ENCODE results near the gene OR2M2. TPM values are rescaled to one million over a fixed set of nuclear protein-coding genes. Genes with fewer than 3 reads are reported as not detected.

The OR2M2 gene
- total RNA-seq, result not detected

DNA sequence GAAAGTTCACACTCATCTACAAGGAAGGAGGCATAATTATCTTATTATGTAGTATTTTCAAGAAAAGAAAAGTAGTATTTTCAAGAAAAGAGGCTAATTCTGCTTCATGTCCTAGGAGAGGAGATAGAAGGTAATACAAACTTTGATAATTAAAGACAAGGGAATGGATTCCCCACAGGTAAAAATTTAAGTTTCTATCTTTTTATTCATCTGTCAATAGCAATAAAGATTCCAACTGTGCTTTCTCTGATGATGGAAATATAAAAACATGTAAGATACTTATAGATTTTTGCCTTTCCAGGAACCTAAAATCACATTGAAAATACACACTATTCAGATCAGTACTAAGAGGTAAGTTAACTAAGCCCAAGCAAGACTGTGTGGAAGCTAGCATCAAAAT lies at the start of gene OR2M2:
TSS of gene OR2M2 (plus strand) at position 301 of the 400 bp plus-strand sequence. CDS start 5,165 bp downstream, outside the sequence.
- DNase-seq (ENCODE audit: low spot score in 2 of 2), result no peak
- H3K27me3 ChIP-seq, result no peaks in the 10 kb centered on the region
- no peak for TF ChIP-seq POLR2AphosphoS5 (IDR thresholded peaks at IDR 0.05)
- TF ChIP-seq, protein P1, sequence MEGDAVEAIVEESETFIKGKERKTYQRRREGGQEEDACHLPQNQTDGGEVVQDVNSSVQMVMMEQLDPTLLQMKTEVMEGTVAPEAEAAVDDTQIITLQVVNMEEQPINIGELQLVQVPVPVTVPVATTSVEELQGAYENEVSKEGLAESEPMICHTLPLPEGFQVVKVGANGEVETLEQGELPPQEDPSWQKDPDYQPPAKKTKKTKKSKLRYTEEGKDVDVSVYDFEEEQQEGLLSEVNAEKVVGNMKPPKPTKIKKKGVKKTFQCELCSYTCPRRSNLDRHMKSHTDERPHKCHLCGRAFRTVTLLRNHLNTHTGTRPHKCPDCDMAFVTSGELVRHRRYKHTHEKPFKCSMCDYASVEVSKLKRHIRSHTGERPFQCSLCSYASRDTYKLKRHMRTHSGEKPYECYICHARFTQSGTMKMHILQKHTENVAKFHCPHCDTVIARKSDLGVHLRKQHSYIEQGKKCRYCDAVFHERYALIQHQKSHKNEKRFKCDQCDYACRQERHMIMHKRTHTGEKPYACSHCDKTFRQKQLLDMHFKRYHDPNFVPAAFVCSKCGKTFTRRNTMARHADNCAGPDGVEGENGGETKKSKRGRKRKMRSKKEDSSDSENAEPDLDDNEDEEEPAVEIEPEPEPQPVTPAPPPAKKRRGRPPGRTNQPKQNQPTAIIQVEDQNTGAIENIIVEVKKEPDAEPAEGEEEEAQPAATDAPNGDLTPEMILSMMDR (IDR thresholded peaks at IDR 0.05), result no peak
- TF ChIP-seq POLR2A (IDR thresholded peaks at IDR 0.05), result no peak
- TF ChIP-seq EP300 (IDR thresholded peaks at IDR 0.05), result no peak
- no peak within 1 kb of the TSS for H3K27ac ChIP-seq
- H3K4me3 ChIP-seq, result no peak within 1 kb of the TSS
- no peaks in the 10 kb centered on the region for H3K4me1 ChIP-seq
- no peaks in the 10 kb centered on the region for H3K36me3 ChIP-seq
- no peaks in the 10 kb centered on the region for H3K9me3 ChIP-seq

DNA sequence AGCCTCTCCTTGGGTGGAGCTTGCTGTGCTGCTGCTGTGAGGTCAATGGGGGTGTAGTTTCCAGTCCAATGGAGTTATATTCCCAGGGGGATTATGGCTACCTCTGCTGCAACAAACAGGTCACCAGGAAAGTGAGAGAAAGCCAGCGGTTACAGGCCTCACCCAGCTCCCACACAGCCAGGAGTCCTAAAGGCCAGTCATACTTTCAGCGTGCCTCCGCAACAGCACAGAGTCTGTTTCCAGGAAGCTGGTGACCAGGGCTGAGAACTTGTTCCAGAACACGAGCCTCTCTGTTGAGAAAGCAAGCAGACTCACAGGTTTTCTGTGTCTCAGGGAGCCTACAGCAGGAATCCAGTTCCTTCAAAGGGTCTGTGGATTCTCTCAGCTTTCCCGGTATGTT lies 47.0 kb upstream of the OR2M2 start:
- WGBS, result 85% methylated on average over 5 of the region's 5 CpGs
- Histone ChIP-seq H3K27ac (no peak overlapping the region), H3K36me3 (no peaks in the 10 kb centered on the region), H3K27me3 (no peaks in the 10 kb centered on the region), H3K4me1 (no peaks in the 10 kb centered on the region), H3K9me3 (peaks cover 12% of the 10 kb centered on the region), H3K4me3 (no peak overlapping the region)
- DNase-seq (ENCODE audit: low spot score in 2 of 2), result no peak
- TF ChIP-seq POLR2A (IDR thresholded peaks at IDR 0.05) (no peak), POLR2AphosphoS5 (IDR thresholded peaks at IDR 0.05) (no peak)

GRCh38 chr1:248136811-248137210 lies 37.8 kb upstream of the OR2M2 start:
- TF ChIP-seq POLR2AphosphoS5 (IDR thresholded peaks at IDR 0.05) (no peak), EP300 (IDR thresholded peaks at IDR 0.05) (no peak), POLR2A (IDR thresholded peaks at IDR 0.05) (no peak)
- TF ChIP-seq, protein P1 (IDR thresholded peaks at IDR 0.05), result no peak
- 75% methylated on average over 21 of the region's 21 CpGs for WGBS
- H3K36me3 ChIP-seq, result no peaks in the 10 kb centered on the region
- H3K27me3 ChIP-seq, result no peaks in the 10 kb centered on the region
- no peak overlapping the region for H3K27ac ChIP-seq
- no peak overlapping the region for H3K4me3 ChIP-seq
- DNase-seq (ENCODE audit: low spot score in 2 of 2), result no peak
- peaks cover 7% of the 10 kb centered on the region for H3K9me3 ChIP-seq
- H3K4me1 ChIP-seq, result no peaks in the 10 kb centered on the region

GRCh38 chr1:248140846-248141245 lies 33.8 kb upstream of the OR2M2 start:
- no peak for DNase-seq (ENCODE audit: low spot score in 2 of 2)
- no peaks in the 10 kb centered on the region for H3K4me1 ChIP-seq
- no peaks in the 10 kb centered on the region for H3K27me3 ChIP-seq
- H3K4me3 ChIP-seq, result no peak overlapping the region
- no peak for TF ChIP-seq EP300 (IDR thresholded peaks at IDR 0.05)
- TF ChIP-seq POLR2AphosphoS5 (IDR thresholded peaks at IDR 0.05), result no peak
- TF ChIP-seq, protein P1 (IDR thresholded peaks at IDR 0.05), result no peak
- TF ChIP-seq POLR2A (IDR thresholded peaks at IDR 0.05), result no peak
- no peaks in the 10 kb centered on the region for H3K36me3 ChIP-seq
- H3K9me3 ChIP-seq, result peaks cover 5% of the 10 kb centered on the region
- no peak overlapping the region for H3K27ac ChIP-seq
- WGBS, result 79% methylated on average over 1 of the region's 1 CpG

- no peak for DNase-seq (ENCODE audit: low spot score in 2 of 2)
- Histone ChIP-seq H3K27ac (no peak overlapping the region), H3K27me3 (no peaks in the 10 kb centered on the region), H3K4me1 (no peaks in the 10 kb centered on the region), H3K9me3 (no peaks in the 10 kb centered on the region), H3K4me3 (no peak overlapping the region), H3K36me3 (no peaks in the 10 kb centered on the region)
- 53% methylated on average over 1 of the region's 1 CpG for WGBS
- TF ChIP-seq POLR2A (IDR thresholded peaks at IDR 0.05) (no peak), EP300 (IDR thresholded peaks at IDR 0.05) (no peak)
- TF ChIP-seq, protein P1 (IDR thresholded peaks at IDR 0.05), result no peak
These were observed 31.3 kb upstream of the OR2M2 start for GRCh38 chr1:248143311-248143710.
